Testis (tissue), 2 donors: ENCODE results near the gene ARAP1.

Experiments used
- POLR2A ChIP-seq: fragments of 450-650 bp; IDR thresholded peaks from one replicate; pipeline ENCODE4 v1.6.1; 2017; ENCODE audit warnings: antibody characterized with exemption, mild to moderate bottlenecking, moderate library complexity
- TF ChIP-seq, protein P1 (sequence below), 3 experiments: fragments of 450-650 bp in 2 of 3; fragments of 200-600 bp in 1 of 3; sonication (generic) in 1 of 3; IDR thresholded peaks; one replicate each; pipeline ENCODE4 v1.5.1; 2016 to 2019; ENCODE audit warnings: antibody characterized with exemption in 3 of 3, mild to moderate bottlenecking in 2 of 3, moderate library complexity in 1 of 3

- TF ChIP-seq, protein P1, sequence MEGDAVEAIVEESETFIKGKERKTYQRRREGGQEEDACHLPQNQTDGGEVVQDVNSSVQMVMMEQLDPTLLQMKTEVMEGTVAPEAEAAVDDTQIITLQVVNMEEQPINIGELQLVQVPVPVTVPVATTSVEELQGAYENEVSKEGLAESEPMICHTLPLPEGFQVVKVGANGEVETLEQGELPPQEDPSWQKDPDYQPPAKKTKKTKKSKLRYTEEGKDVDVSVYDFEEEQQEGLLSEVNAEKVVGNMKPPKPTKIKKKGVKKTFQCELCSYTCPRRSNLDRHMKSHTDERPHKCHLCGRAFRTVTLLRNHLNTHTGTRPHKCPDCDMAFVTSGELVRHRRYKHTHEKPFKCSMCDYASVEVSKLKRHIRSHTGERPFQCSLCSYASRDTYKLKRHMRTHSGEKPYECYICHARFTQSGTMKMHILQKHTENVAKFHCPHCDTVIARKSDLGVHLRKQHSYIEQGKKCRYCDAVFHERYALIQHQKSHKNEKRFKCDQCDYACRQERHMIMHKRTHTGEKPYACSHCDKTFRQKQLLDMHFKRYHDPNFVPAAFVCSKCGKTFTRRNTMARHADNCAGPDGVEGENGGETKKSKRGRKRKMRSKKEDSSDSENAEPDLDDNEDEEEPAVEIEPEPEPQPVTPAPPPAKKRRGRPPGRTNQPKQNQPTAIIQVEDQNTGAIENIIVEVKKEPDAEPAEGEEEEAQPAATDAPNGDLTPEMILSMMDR (IDR thresholded peaks at IDR 0.05), result no peak
- no peak for TF ChIP-seq POLR2A
These were observed 10.2 kb downstream of the ARAP1 start for GRCh38 chr11:72741849-72742512.
